SU-DHL-6 (cell line): ENCODE measurements around the gene NFATC1.

Experiments
- H2AFZ ChIP-seq: fragments of 200-600 bp; sonication (generic); 2 replicates; pipeline ENCODE4 v1.6.1; 2014; ENCODE audit warnings: low read depth, mild to moderate bottlenecking, moderate library complexity, mixed read lengths, antibody characterized with exemption, low read length; ENCODE audit not compliant: severe bottlenecking
- H3F3A ChIP-seq: fragments of 200-600 bp; shearing (Covaris generic); 2 replicates; pipeline ENCODE4 v1.6.0; 2016; ENCODE audit warnings: antibody characterized with exemption, mild to moderate bottlenecking; ENCODE audit not compliant: insufficient read depth
- H3K27ac ChIP-seq: fragments of 200-600 bp; sonication (generic); 2 replicates; pipeline ENCODE4 v1.5.1; 2016; ENCODE audit warnings: low read depth, mild to moderate bottlenecking, low read length, moderate library complexity, mixed read lengths
- H3K27me3 ChIP-seq: fragments of 200-600 bp; sonication (generic), shearing (Covaris generic); 2 replicates; pipeline ENCODE4 v1.6.0; 2014; ENCODE audit warnings: mild to moderate bottlenecking, low read length
- H3K36me3 ChIP-seq: fragments of 200-600 bp; sonication (generic); 2 replicates; pipeline ENCODE4 v1.6.1; 2014; ENCODE audit warnings: mild to moderate bottlenecking, low read length, mixed read lengths
- H3K4me2 ChIP-seq: fragments of 300-600, 200-600 bp; shearing (Covaris generic), sonication (generic); 2 replicates; pipeline ENCODE4 v1.6.0; 2014; ENCODE audit warnings: low read length, low read depth, mild to moderate bottlenecking; ENCODE audit not compliant: poor library complexity, severe bottlenecking
- H3K4me3 ChIP-seq: fragments of 200-600 bp; sonication (generic); 2 replicates; pipeline ENCODE4 v1.5.1; 2014; ENCODE audit warnings: antibody characterized with exemption, low read length, mild to moderate bottlenecking, mixed read lengths; ENCODE audit not compliant: insufficient read depth, poor library complexity, severe bottlenecking
- H3K79me2 ChIP-seq: fragments of 200-600 bp; sonication (generic); 2 replicates; pipeline ENCODE4 v1.6.1; 2014; ENCODE audit warnings: mild to moderate bottlenecking, low read length, moderate library complexity; ENCODE audit not compliant: insufficient read depth
- H3K9ac ChIP-seq: fragments of 200-600 bp; sonication (generic); 2 replicates; pipeline ENCODE4 v1.7.0; 2014; ENCODE audit warnings: mild to moderate bottlenecking, low read length
- H3K9me2 ChIP-seq: fragments of 200-600 bp; sonication (generic); replicated peaks from 2 replicates; pipeline ENCODE4 v1.6.1; 2014; ENCODE audit warnings: low read length; ENCODE audit not compliant: insufficient read depth
- H3K9me3 ChIP-seq: fragments of 200-600 bp; sonication (generic); 2 replicates; pipeline ENCODE4 v1.6.1; 2014; ENCODE audit warnings: low read length, mixed read lengths; ENCODE audit not compliant: insufficient read depth
- H4K20me1 ChIP-seq: fragments of 200-600 bp; sonication (generic); 2 replicates; pipeline ENCODE4 v1.6.1; 2014; ENCODE audit warnings: low read depth, mild to moderate bottlenecking, antibody characterized with exemption, low read length, moderate library complexity, mixed read lengths
- EZH2phosphoT487 ChIP-seq: fragments of 200-600 bp; sonication (generic), shearing (Covaris generic); conservative IDR thresholded peaks from 2 replicates; pipeline ENCODE4 v1.6.1; 2018; ENCODE audit warnings: mild to moderate bottlenecking, antibody characterized with exemption, low read length, moderate library complexity, mixed read lengths
- TF ChIP-seq, protein P1 (sequence below): fragments of 200-600 bp; sonication (generic); IDR thresholded peaks from one replicate; pipeline ENCODE4 v1.5.1; 2017; ENCODE audit warnings: antibody characterized with exemption, mild to moderate bottlenecking, low read length, moderate library complexity; ENCODE audit not compliant: insufficient read depth, poor library complexity, severe bottlenecking

The NFATC1 gene

DNA sequence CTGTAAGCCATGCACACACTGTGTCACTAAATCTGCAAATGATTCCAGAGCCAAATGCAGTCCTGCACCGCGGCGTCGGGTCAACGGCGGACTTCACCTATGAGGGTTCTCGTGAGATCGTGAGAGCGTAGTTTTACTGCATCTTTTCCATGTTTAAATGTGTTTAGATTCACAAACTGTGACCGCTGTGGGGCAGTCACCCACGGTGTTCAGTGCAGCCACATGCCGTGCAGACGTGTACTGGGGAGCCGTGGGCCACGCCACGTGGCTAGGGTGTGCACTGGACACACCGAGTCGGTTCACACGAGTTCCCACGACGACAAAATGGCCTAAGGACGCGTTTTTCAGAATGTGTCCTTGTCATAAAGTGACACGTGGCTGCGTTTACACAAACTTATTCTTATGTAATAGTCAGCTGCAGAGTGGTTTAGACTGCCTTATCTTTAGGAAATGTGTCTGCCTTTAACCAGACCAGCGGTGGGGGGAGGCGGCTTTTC, 34.1 kb downstream of the NFATC1 start:
- Histone ChIP-seq H4K20me1 (no peaks in the 10 kb centered on the region), H3K27me3 (no peaks in the 10 kb centered on the region), H3K79me2 (no peaks in the 10 kb centered on the region), H3K36me3 (no peaks in the 10 kb centered on the region), H3K4me2 (no peak overlapping the region), H3F3A (no peaks in the 10 kb centered on the region), H3K9me2 (no peaks in the 10 kb centered on the region), H3K4me3 (no peak overlapping the region), H2AFZ (no peak overlapping the region), H3K27ac (no peak overlapping the region), H3K9me3 (no peaks in the 10 kb centered on the region), H3K9ac (no peak overlapping the region)
- no peak for TF ChIP-seq EZH2phosphoT487
- TF ChIP-seq, protein P1, sequence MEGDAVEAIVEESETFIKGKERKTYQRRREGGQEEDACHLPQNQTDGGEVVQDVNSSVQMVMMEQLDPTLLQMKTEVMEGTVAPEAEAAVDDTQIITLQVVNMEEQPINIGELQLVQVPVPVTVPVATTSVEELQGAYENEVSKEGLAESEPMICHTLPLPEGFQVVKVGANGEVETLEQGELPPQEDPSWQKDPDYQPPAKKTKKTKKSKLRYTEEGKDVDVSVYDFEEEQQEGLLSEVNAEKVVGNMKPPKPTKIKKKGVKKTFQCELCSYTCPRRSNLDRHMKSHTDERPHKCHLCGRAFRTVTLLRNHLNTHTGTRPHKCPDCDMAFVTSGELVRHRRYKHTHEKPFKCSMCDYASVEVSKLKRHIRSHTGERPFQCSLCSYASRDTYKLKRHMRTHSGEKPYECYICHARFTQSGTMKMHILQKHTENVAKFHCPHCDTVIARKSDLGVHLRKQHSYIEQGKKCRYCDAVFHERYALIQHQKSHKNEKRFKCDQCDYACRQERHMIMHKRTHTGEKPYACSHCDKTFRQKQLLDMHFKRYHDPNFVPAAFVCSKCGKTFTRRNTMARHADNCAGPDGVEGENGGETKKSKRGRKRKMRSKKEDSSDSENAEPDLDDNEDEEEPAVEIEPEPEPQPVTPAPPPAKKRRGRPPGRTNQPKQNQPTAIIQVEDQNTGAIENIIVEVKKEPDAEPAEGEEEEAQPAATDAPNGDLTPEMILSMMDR, result no peak

DNA sequence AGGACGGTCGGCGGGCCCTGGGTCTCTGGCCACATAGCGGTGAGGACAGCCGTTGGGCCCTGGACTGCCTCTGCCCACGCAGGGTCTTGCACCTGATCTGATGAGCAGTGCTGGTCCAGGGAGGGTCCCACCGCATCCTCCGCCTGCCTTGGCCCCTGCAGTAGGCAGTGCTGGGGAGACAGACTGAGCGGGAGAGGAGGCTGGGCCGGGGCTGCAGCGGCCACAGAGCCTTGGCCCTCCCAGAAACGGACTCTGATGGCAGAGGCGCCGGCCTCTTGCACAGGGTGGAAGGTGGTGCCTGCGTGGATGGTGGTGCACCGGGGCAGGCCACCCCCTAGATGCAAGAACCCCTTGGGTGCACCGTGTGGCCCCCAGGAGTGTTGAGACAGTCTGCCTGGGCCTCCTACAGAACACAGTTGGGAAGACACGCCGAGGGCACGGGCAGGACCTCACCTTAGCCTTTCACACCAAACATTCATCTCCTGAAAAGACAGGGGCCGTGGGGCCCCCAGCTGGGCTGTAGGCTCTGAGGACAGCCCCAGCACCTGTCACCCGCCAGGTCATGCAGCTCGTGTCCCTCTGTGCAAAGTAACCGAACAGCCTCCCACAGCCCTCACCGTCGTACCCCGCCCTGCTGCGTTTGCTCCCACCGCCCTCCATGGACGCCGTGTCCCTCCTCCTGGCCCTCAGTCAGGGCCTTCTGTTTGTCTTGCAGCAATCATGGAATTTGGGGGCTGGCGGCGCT, 36.8 kb downstream of the NFATC1 start:
- no peak overlapping the region for H3K27ac ChIP-seq
- H3K9me3 ChIP-seq, result no peaks in the 10 kb centered on the region
- no peaks in the 10 kb centered on the region for H3K9me2 ChIP-seq
- H3K79me2 ChIP-seq, result no peaks in the 10 kb centered on the region
- no peak overlapping the region for H2AFZ ChIP-seq
- no peak overlapping the region for H3K9ac ChIP-seq
- H3K4me2 ChIP-seq, result no peak overlapping the region
- H3K36me3 ChIP-seq, result no peaks in the 10 kb centered on the region
- H3F3A ChIP-seq, result no peaks in the 10 kb centered on the region
- no peak for TF ChIP-seq EZH2phosphoT487
- TF ChIP-seq, protein P1, result no peak
- no peaks in the 10 kb centered on the region for H4K20me1 ChIP-seq
- no peaks in the 10 kb centered on the region for H3K27me3 ChIP-seq
- no peak overlapping the region for H3K4me3 ChIP-seq

DNA sequence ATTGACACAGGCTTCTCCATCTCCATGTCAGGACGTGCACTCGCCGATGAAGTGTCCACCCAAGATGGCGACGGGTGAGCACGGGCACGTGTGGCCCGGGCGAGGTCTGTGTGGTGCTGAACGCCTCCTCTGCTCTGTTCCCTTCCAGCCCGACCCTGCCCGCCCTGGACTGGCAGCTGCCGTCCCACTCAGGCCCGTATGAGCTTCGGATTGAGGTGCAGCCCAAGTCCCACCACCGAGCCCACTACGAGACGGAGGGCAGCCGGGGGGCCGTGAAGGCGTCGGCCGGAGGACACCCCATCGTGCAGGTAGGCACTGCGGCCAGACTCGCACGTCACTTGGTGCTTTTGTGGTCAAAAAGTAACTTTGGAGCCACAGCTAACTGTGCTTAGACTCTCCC, 37.7 kb downstream of the NFATC1 start:
- Histone ChIP-seq H3K4me2 (no peak overlapping the region), H3K4me3 (no peak overlapping the region), H3F3A (no peaks in the 10 kb centered on the region), H3K36me3 (no peaks in the 10 kb centered on the region), H3K79me2 (no peaks in the 10 kb centered on the region), H4K20me1 (no peaks in the 10 kb centered on the region), H3K9me2 (no peaks in the 10 kb centered on the region), H3K9me3 (no peaks in the 10 kb centered on the region), H3K9ac (no peak overlapping the region), H2AFZ (no peak overlapping the region), H3K27ac (no peak overlapping the region), H3K27me3 (no peaks in the 10 kb centered on the region)
- no peak for TF ChIP-seq EZH2phosphoT487
- TF ChIP-seq, protein P1, result no peak
